Peyer's patch (tissue), 4 donors: ENCODE measurements around the gene CMKLR1. TPM values are rescaled to one million over a fixed set of nuclear protein-coding genes. Genes with fewer than 3 reads are reported as not detected.

ENCODE experiments used
- DNase-seq, 3 donors: peaks; one replicate each; pipeline ENCODE4 v3.0.0-alpha.2; 2017 to 2019
- H3K27ac ChIP-seq, 4 donors: fragments of 200-600 bp; sonication (generic); one replicate each; pipeline ENCODE4 v1.5.1; 2016 to 2019
- H3K27me3 ChIP-seq, 2 donors: fragments of 200-600 bp; sonication (generic); one replicate each; pipeline ENCODE4 v1.5.1; 2019
- H3K36me3 ChIP-seq, 3 donors: fragments of 200-600 bp; sonication (generic); one replicate each; pipeline ENCODE4 v1.5.1; 2016 to 2019
- H3K4me1 ChIP-seq, 4 donors: fragments of 200-600 bp; sonication (generic); one replicate each; pipeline ENCODE4 v1.5.1; 2016 to 2019
- H3K4me3 ChIP-seq, 4 donors: fragments of 200-600 bp; sonication (generic); 1 replicate in 3 of 4; 2 replicates in 1 of 4; pipeline ENCODE4 v1.5.1; 2016 to 2019; ENCODE audit warnings: mild to moderate bottlenecking in 1 of 4
- H3K9me3 ChIP-seq, 4 donors: fragments of 200-600 bp; sonication (generic); one replicate each; pipeline ENCODE4 v1.5.1; 2016 to 2019; ENCODE audit warnings: mild to moderate bottlenecking in 1 of 4
- CTCF ChIP-seq, 6 experiments: fragments of 450-650 bp in 4 of 6; fragments of 200-600 bp in 2 of 6; sonication (generic) in 1 of 6; IDR thresholded peaks; one replicate each; pipeline ENCODE4 v1.5.1; 2017 to 2019; ENCODE audit warnings: antibody characterized with exemption in 6 of 6, mild to moderate bottlenecking in 3 of 6, moderate library complexity in 1 of 6
- POLR2A ChIP-seq, 2 donors: fragments of 450-650 bp; IDR thresholded peaks; one replicate each; pipeline ENCODE4 v1.5.1; 2017; ENCODE audit warnings: antibody characterized with exemption in 2 of 2, mild to moderate bottlenecking in 2 of 2, moderate library complexity in 2 of 2
- total RNA-seq, 4 donors: library from RNA; depleted of rRNA; stranded (reverse); fragments of >200 nt; gene quantifications; one replicate each; pipeline ENCODE4 v1.1.0, GENCODE V29; 2016

CMKLR1 gene
- total RNA-seq, 4 donors from 2014 or later = 1.1 to 18.2 (median 4.1) TPM

DNA sequence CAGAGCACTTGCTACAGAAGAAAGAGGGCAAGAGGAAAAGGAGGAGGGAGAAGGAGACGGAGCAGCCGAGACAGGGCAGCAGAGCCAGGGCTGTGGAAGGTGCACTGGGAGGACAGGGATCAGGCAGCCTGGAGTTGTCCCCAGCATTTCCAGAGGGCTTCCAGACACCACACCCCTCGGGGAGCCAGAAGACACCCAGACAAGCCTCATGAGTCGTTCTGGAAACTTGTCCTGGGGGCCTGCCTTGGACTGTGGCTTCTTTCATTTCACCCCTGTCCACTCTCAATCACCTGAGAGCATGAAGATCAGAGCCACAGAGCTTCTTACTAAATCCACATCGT is 14.1 kb downstream of the CMKLR1 start:
- Histone ChIP-seq H3K27ac (no peak overlapping the region), H3K4me1 (no peaks in the 10 kb centered on the region), H3K9me3 (no peaks in the 10 kb centered on the region), H3K36me3 (no peaks in the 10 kb centered on the region), H3K27me3 (no peaks in the 10 kb centered on the region), H3K4me3 (no peak overlapping the region)
- TF ChIP-seq POLR2A (IDR thresholded peaks at IDR 0.05) = no peak
- no peak for TF ChIP-seq CTCF (IDR thresholded peaks at IDR 0.05)
- no peak for DNase-seq

GRCh38 chr12:108324351-108325017 is 14.6 kb downstream of the CMKLR1 start:
- H3K36me3 ChIP-seq = no peaks in the 10 kb centered on the region
- no peaks in the 10 kb centered on the region for H3K4me1 ChIP-seq
- no peaks in the 10 kb centered on the region for H3K27me3 ChIP-seq
- no peak overlapping the region for H3K4me3 ChIP-seq
- TF ChIP-seq POLR2A (IDR thresholded peaks at IDR 0.05) (no peak), CTCF (IDR thresholded peaks at IDR 0.05) (no peak)
- no peak overlapping the region for H3K27ac ChIP-seq
- no peaks in the 10 kb centered on the region for H3K9me3 ChIP-seq
- no peak for DNase-seq

- DNase-seq = no peak
- H3K27ac ChIP-seq = no peak overlapping the region
These were observed 15.5 kb downstream of the CMKLR1 start for GRCh38 chr12:108323581-108323980.

GRCh38 chr12:108322998-108323397 is 16.1 kb downstream of the CMKLR1 start:
- no peaks in the 10 kb centered on the region for H3K9me3 ChIP-seq
- H3K27me3 ChIP-seq = no peaks in the 10 kb centered on the region
- no peaks in the 10 kb centered on the region for H3K4me1 ChIP-seq
- DNase-seq = no peak
- H3K36me3 ChIP-seq = no peaks in the 10 kb centered on the region
- TF ChIP-seq POLR2A (IDR thresholded peaks at IDR 0.05) (no peak), CTCF (IDR thresholded peaks at IDR 0.05) (no peak)
- no peak overlapping the region for H3K4me3 ChIP-seq
- no peak overlapping the region for H3K27ac ChIP-seq

More at GRCh38 chr12:108323581-108323980, 15.5 kb downstream of the CMKLR1 start:
- H3K9me3 ChIP-seq = no peaks in the 10 kb centered on the region
- no peaks in the 10 kb centered on the region for H3K4me1 ChIP-seq
- no peak overlapping the region for H3K4me3 ChIP-seq
- no peak for TF ChIP-seq POLR2A (IDR thresholded peaks at IDR 0.05)
- no peak for TF ChIP-seq CTCF (IDR thresholded peaks at IDR 0.05)
- no peaks in the 10 kb centered on the region for H3K36me3 ChIP-seq
- H3K27me3 ChIP-seq = no peaks in the 10 kb centered on the region

DNA sequence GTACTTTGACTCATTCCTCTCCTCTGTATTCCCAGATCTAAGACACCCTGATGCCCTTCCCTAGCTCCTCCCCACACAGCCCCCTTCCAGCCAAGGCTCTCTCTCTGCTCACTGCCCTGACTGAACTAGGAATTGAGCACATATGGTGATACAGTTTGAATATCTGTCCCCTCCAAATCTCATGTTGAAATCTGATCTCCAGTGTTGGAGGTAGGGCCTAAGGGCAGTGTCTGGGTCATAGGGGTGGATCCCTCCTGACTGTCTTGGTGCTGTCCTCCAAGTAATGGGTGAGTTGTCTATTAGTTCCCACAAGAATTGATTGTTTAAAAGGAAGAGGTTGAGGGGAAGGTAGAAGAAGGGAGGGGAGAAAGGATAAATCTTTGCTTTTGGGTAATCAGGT is 17.4 kb downstream of the CMKLR1 start:
- TF ChIP-seq POLR2A (IDR thresholded peaks at IDR 0.05) (no peak), CTCF (IDR thresholded peaks at IDR 0.05) (no peak)
- no peaks in the 10 kb centered on the region for H3K36me3 ChIP-seq
- no peak overlapping the region for H3K27ac ChIP-seq
- DNase-seq = no peak
- no peak overlapping the region for H3K4me3 ChIP-seq
- no peaks in the 10 kb centered on the region for H3K4me1 ChIP-seq
- no peaks in the 10 kb centered on the region for H3K9me3 ChIP-seq
- H3K27me3 ChIP-seq = no peaks in the 10 kb centered on the region
